ENCODE results near the gene ZNF32.
"Not testable (repeated sequence)": the region's sequence is repeated elsewhere in the genome, so short reads cannot be mapped to it uniquely, and the experiment has no call there.

Gene ZNF32

DNA sequence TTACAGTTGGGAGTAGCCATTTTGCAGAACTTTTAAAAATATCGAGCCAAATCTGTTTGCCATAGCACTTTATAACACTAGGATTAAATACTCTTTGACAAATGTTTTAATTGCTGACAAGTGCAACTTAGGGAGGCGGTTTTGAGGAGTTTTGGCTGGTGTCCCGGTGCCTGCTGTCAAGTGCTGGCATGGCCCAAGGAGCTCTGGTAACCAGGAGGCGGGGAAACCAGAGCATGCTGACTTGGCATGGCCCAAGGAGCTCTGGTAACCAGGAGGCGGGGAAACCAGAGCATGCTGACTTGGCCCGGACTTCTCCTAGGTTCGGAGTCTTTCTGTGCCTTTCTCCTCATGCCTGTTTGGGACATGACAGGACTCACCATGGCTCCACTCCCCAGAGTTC, 30.8 kb upstream of the ZNF32 start:
- DNase-seq: peak; percentile 72

DNA sequence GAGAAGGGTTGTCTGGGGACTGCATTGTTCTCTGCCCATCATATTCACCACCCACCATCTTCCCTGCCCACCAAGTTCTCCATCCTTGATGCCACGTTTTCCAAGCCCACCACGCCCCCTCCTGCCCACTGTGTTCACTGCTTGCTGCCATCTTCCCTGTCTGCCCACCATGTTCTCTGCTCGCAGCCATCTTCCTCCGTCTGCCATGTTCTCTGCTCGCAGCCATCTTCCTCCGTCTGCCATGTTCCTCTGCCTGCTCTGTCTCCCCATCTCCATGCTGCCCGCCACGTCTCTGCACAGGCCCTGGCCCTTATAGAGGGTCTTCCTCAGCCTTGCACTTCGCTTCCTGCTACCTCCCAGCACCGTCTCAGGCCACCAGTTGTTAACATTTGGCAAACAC, 30.0 kb upstream of the ZNF32 start:
- no peak for DNase-seq

DNA sequence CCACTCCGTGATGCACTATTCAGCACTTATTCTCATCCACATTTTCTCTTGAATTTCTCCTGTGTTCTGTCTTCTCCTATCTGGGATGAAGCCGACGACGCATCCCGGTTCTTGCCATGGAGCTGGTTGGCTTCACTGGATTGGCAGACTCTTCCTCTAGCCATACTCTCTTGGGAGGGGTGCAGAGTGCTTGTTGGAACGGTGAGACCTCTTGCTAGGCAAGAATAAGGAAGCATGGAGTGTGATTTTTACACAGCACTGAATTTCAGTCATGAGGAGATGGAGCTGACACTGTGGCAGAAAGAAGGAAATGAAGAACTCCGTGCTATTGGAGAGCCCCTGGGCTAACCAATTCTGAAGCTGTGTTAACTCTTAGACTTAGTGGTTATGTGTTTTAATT, 28.2 kb upstream of the ZNF32 start:
- DNase-seq: no peak

DNA sequence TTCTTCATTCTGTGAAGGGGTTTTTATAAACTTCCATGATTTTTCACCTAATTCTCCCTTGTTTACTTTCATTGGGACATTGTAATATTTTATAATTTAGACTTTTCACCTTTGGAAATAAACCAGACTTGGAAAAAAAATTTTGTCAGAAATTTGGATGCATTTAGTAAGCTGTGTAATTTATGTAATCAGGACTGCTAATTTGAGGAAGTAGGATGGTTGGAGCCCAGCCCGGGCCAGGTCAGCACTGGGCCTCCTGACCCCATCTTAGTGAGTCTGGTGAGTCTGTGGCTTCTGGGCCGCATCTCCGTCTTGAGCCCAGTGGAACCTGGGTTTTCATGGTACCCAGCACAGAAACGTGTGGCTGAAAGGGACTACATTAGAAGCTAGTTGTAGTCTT, 27.6 kb upstream of the ZNF32 start:
- DNase-seq: no peak

DNA sequence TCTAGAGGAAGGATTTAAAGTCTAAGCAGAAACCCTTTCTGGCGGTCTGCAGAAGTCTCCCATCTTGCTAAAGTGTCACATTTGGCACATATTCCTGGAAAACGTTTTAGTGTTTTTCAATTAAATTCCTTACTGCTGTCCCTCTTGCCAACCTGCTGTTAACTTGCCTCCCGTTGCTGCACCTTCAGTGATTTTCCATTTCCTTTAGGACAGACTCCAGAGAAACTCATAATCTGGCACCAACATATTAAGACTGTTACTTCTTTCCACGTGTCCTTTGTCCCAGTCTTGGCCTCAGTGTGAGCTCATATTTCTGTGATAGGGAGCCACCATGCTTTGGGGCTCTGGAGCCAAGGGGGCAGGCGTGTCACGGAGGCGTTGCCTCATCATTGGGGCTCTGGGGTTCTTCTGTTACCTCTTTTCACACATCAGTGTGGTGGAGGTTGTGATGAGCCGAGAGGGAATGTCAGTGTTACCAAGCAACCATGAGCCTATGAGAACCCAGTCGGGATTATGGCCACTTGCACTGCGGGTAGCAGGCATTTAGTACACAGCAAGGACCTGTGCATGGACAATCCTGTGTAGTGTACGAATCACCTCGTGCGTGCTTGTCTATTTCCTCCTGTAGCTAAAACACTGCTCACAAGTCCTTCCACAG, 26.0 kb upstream of the ZNF32 start:
- DNase-seq: peak; percentile 43

DNA sequence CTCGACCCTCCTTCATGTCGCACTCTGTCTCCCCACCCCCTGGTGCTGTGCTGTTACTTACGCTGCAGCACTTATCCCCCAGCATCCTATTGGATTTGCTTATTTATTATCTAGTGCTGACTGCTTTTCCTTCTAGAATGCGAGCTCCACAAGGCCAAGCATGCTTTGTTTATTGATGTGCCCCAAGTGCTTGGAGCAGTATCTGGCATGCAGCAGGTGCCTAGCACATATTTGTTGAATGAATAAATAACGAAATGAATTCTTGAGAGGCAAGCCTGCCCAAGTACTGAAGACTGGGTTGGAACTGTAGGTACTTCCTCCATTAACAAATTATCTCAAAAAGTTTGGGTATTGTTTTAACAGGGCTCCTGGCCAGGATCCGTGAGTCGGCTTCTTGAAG, 24.8 kb upstream of the ZNF32 start:
- DNase-seq: no peak

DNA sequence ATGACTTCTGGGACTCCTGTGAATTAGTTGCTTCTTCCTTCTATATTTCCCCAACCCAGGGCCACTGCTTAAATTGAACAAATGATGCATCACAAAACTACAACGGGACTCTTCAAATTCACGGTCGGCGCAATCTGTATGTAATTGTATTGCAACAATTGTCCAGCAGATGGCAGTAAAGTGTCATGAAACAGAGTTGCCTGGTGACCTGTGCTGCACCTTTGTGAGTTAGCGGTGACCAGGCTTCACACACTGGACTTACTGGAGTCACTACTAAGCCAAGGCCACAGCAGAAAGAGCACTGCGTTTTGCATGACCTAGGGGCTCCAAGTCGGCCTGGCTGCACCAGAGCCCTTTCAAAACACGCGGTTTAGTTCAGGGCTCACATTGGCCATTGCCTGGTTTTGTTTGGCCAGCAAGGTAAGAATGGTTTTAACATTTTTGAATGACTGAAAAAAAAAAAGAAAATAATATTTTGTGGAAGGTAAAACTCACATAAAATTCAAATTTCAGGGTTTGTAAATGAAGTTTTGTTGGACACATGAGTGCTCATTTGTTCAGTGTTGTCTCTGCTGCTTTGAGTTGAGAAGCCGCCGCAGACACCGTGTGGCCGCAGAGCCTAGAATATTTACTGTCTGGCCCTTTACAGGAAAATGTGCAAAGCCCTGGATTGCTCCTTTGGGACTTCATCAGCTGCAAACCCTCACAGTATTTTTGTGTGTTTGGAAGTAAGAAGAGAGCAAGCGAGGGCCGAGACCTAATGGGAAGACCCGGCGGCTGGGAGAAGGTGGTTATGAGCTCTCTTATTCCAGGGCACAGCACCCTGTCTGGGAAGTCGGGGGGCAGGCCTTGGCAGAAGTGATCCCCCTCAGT, 23.2 kb upstream of the ZNF32 start:
- DNase-seq: peak; percentile 72

DNA sequence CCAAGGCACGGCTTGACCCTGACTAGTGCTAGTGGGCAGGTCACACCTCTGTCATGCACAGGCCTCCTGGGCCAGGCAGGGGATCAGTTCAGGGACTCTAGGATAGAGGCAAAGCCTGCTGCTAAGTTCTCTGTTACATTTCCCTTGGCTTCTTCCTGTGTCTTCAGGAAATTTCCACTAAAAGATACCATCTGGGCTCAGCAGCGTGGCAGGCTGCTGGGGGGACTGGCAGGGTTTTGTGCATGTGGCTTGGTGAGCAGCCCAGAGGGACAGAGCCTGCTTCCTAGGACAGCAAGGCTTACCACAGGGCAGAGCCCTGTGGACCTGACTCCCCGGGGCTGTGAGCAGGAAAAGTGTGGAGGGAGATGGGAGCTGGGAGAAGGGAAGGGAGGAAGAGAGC, 20.7 kb upstream of the ZNF32 start:
- DNase-seq: no peak

DNA sequence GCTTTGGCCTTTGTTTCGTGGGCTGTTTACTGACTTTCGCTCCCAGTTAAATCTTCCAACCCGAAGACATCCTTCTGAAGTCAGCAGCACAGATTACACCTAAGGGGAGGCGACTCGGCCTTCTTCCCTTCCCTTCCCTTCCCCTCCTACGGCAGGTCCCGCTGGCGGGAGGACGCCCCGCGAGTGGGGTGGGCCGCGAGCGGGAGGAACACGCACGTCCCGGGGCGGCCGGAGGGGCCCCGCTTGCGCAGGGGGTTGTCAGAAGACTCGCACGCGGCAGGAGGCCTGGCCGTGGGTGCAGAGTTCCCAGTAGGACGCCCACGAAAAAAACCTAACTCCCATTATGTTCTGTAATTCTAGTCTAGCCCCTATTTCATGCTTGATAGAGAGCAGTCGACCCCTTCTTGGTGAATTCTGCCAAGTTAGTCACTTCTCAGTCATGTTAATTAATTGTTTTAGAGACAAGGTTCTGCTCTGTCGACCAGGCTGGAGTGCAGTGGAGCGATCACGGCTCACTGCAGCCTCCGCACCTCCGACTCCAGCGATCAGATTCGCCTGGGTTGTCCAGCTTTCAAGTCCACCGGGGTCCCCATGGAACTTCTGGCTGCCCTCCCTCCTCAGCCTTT, 19.2 kb upstream of the ZNF32 start:
- no peak for DNase-seq

DNA sequence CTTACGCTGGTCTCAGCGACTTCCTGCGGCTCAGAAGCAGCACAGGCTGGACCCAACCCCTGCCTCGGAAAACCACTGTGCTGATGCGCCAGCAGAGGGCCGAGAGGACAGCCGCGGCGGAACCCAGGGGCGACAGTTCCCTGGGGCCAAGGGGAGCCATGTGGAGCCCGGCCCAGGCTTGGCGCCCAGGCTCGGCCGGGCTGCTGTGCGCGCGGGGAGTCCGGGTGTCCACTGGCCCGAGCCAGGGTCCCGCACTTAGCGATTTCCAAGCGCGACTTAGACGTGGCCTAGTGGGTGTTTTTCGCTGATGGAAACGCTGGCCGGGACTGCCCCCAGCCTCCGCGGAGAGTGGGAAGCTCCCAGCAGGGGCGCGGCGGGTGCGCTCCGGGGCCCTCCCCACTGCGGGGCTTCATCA, 18.6 kb upstream of the ZNF32 start:
- peak; percentile 41 for DNase-seq

DNA sequence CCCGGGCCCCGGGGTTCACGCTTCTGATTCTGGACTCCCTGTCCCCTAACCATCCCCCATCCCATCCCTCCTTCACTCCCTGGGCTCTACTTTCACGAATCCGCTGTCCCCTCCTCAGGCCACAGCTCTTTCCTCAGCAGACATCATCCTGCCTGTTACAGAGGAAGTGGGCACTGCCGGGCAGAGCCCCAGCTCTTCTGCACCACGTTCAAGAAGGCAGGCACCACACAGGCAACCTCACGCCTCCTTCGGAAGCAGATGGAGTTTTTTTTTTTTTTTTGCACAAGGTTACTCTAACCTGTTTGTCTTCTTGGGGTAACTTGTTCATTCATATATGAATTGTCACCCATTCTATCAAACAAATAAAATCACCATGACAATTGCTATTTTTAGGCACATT, 17.9 kb upstream of the ZNF32 start:
- no peak for DNase-seq

DNA sequence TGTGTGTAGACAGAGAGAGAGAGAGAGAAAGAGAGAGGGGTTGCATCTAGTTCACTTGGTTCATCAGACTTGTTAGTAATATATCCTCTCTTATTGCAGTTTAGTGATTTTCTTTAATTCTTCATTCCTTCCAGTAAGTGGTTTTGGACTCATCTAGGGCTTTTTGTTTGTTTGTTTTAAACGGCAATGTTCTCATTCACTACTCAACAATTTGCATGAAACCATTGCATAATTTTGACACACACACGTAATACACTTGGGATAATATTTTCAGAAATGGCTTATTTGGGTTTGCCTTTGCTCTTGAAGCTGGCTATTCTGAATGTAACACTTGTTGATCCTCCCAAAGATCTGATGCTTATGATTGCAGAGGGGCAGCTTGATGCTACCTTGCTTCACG, 16.4 kb upstream of the ZNF32 start:
- DNase-seq: no peak

DNA sequence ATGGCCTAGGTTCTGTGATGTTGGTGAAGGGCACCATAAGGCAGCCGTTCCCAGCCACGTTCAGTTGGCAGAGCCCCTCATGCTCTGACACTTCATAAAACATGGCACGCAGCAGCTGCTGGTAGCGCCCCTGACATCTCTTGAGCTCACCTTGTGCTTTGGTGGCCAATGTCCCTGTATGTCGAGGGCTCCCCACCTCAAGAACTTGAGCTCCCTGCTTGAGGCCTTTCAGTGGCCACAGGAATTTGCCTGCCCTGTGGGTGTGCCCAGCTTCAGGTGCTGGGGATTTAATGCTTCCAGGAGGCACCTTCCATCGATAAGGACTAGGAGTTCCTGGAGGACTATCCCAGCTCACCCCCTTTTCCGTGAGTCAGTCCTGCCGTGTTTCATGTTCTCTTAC, 9.5 kb upstream of the ZNF32 start:
- no peak for DNase-seq

DNA sequence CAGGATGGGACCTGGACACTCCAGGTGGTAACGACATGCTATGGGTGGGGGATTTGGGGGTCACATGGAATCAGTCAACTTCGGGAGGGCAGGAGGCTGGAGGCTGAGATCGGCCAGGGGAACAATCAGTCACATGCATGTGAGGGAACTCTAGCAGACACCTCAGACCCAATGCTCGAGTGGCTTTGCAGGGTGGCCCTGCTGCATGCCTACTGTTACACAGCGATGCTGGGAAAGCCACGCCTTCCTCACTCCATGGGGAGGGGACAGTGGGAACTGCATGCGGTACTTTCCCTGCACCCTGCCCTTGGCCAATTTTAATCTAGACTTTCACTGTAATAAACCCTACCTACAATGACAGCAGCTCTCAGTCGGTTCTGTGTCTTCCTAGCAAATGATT, 6.6 kb upstream of the ZNF32 start:
- no peak for DNase-seq

DNA sequence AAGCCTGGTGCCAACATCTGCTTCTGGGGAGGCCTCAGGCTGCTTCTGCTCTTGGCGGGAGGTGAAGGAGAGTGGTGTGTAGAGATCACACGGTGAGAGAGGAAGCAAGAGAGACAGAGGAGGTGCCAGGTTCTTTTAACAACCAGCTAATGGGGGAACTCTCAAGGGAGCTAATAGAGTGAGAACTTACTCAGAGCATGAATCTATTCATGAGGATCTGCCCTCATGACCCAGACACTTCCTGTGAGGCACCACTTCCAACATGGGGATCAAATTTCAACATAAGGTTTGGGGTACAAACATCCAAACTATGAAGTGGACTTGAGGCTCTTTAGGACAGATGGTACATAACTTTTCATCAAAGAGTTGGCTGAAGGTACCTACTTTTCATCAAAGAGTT, 5.1 kb upstream of the ZNF32 start:
- DNase-seq: no peak

DNA sequence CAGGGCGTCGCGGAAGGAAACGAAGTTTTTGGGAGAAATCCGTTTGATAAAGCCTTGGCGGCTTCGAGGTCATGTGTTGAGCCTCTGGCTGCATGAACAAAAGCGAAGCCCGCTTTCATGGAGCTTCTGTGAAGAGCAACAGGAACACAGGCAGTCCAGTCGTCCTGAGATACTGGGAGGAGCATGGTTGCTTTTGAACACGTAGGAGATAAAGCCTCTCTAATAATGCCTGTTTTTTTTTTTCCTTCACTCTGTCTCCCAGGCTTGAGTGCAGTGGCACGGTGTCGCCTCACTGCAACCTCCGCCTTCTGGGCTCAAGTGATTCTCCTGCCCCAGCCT, 473 bp upstream of the ZNF32 start:
- no peak for DNase-seq

DNA sequence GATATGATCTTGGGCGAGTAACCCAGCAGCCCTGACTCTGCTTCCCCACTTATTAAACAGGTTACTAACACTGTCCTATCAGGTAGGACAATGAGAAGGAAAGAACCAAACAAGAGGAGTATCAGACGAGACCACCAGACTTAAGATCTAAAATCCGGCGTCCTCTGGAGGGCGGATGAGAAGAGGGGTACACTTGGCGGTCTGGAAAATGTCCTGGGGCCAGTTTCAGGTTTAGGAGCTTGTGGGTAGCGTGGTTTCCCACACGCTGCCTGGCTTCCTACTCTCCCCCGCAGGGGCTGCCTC, 635 bp downstream of the ZNF32 start:
- no peak for DNase-seq

DNA sequence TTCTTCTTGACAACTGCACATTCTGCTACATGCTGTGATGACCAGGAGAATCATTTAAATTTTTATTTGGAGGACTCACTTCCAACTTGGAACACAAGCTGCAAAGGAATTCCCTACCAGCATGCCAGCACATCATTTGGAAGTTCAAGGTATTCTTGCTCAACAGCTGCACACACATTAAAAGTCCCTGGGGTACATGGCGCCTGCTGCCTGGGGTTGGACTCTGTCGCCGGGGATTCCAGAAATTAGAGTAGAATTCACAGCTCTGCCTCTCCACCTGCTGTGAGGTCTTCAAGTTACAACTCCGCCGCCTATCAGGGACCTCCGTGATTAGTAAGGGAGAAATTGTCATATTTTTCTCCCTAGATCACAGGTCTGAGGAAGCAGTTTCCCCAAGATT, 1.1 kb downstream of the ZNF32 start:
- DNase-seq: peak; percentile 50

DNA sequence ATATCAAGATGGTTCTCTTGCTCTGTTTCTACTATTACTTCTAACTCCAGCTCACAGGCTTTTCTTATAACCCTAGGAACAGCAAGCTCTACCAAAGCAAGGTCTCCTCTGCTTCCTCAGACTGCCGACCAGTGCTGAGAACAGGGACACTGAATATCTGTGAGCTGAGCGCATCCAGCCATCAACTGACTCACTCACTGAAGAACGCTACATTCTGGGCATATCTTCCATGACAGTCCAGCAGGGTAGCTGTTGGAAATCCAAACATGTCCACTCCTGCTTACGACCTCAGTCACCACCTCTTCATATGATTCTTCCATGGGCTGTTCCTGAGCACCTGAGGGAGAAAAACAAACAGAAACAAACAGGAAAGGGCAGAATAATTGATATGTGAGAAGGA, 2.8 kb downstream of the ZNF32 start:
- no peak for DNase-seq

DNA sequence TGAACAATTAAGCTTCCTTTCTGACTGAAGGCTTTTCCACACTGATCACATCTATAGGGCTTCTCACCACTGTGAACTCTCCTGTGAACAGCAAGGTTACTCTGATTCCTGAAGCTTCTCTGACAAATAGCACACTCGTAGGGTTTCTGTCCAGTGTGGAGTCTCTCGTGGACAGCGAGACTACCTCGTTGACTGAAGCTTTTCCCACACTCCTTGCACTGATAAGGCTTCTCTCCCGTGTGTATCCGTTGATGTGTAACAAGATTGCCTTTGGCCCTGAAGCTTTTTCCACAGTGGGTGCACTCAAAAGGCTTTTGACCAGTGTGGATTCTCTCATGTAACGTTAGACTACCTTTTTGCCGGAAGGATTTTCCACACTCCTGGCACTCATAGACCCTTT, 4.4 kb downstream of the ZNF32 start:
- DNase-seq: no peak

DNA sequence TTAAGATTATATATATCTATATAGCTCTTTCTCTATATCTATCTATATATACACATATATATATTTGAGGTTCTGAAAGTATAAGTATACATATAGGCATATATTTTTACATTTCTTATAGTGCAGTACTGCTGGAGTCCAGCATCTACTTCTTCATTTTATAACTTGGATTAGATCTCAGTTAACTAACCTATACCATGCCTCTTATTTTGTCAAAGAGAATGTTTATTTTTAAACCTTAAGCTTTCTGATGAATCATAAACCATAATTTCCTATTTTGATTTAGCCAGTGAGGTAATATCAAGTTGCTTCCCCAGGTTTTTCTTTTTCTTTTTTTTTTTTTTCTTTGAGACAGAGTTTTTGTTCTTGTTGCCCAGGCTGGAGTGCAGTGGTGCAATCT, 8.1 kb downstream of the ZNF32 start:
- no peak for DNase-seq

DNA sequence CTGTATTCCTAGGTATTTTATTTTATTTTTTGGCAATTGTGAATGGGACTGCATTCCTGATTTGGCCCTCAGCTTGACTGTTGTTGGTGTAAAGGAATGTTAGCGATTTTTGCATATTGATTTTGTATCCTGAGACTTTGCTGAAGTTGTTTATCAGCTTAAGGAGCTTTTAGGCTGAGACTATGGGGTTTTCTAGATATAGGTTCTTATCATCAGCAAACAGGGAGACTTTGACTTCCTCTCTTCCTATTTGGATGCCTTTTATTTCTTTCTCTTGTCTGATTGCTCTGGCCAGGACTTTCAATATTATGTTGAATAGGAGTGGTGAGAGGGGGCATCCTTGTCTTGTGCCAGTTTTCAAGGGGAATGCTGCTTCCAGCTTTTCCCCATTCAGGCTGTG, 12.9 kb downstream of the ZNF32 start:
- not testable (repeated sequence) for DNase-seq

DNA sequence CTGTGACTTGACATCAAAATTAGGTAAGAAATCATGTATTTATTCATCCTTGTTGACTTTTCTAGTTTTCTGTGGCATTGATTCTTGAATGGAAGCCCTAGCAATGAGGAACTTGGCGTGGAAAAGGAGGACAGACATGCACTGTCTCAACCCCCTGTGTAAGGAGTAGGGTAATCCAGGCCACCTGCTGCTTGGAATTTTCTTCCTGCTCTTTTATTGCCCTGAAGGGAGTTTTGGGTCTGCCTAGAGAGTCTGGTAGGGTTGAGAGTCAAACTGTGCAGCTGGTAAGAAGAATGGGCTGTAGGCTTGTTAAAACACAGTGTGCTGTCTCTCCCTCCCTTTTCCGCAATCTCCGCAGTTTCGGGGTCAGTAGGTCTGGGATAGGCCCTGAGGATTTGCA, 19.7 kb downstream of the ZNF32 start:
- DNase-seq: no peak

DNA sequence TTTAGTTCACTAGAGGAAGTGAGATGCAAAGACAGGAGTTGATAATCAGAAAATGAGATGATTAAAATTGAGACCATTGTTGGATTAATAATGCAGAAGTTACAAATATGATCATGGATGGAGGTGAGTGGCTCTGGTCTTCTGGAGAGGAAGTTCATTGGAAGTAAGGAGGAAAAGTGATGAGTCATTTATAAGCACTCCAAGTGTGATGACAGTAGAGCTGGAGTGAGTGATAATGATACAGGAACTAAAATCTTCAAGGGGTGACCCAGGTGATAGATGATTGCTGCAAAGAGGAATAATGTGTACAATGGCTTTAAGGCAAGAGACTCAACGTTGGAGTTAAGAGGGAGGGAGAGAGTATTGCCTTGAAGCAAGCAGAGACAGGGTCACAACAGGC, 20.7 kb downstream of the ZNF32 start:
- DNase-seq: no peak

DNA sequence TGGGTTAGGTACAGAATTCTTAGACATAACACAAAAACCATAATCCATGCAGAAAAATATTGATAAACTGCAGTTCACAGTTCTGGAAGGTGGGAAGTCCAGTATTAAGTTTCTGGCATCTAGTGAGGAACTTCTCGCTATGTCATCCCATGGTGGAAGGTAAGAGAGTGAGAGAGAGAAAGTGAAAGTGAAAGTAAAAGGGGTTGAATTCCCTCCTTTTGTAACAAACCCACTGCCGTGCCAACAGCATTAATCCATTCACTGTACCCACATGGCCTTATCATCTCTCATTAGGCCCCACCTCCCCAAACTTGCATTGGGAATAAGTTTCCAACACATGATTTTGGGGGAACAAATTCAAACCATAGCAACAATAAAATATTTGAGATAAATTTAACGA, 25.3 kb downstream of the ZNF32 start:
- no peak for DNase-seq
